OCI-LY7 (cell line): ENCODE results near the gene CHGA. TPM values are rescaled to one million over a fixed set of nuclear protein-coding genes. Genes with fewer than 3 reads are reported as not detected.

Experiments
- BruUV-seq: library from RNA; stranded (reverse); fragments of 400-500 nt; replicated peaks from 2 replicates; lab custom pipeline; 2021; lab: Mats Ljungman, UMichigan
- CTCF ChIA-PET: fragments of 300-600 bp; sonication (Branson Sonifier 250); formaldehyde crosslinking; loops from one replicate; lab custom pipeline; 2022; ENCODE audit warnings: antibody characterized with exemption; ENCODE audit not compliant: unreplicated experiment; lab: Charles Lee
- POLR2A ChIA-PET: fragments of 300-600 bp; sonication (Branson Sonifier 250); formaldehyde crosslinking; loops from one replicate; lab custom pipeline; 2022; ENCODE audit warnings: antibody characterized with exemption; lab: Charles Lee
- DNase-seq: peaks from one replicate; pipeline ENCODE4 v3.0.0-alpha.2; 2015; ENCODE audit warnings: low spot score
- H2AFZ ChIP-seq: fragments of 200-600 bp; sonication (generic), shearing (Covaris generic); 2 replicates; pipeline ENCODE4 v1.6.1; 2014; ENCODE audit warnings: mild to moderate bottlenecking, antibody characterized with exemption, low read length, moderate library complexity
- H3K27ac ChIP-seq: fragments of 200-600 bp; sonication (generic); 2 replicates; pipeline ENCODE4 v1.5.1; 2014; ENCODE audit warnings: mixed run types, low read depth, mild to moderate bottlenecking, moderate library complexity, low read length, inconsistent platforms; ENCODE audit not compliant: poor library complexity, severe bottlenecking
- H3K36me3 ChIP-seq: fragments of 200-600 bp; sonication (generic); 2 replicates; pipeline ENCODE4 v1.6.1; 2014; ENCODE audit warnings: mild to moderate bottlenecking, antibody characterized with exemption, low read length, moderate library complexity, mixed read lengths; ENCODE audit not compliant: insufficient read depth
- H3K4me1 ChIP-seq: fragments of 200-600 bp; sonication (generic); 2 replicates; pipeline ENCODE4 v1.5.1; 2014; ENCODE audit warnings: mild to moderate bottlenecking, low read length; ENCODE audit not compliant: insufficient read depth, poor library complexity, severe bottlenecking
- H3K4me2 ChIP-seq: fragments of 200-600 bp; sonication (generic); 2 replicates; pipeline ENCODE4 v1.6.1; 2014; ENCODE audit warnings: mild to moderate bottlenecking, low read length
- H3K4me3 ChIP-seq: fragments of 200-600 bp; sonication (generic); 2 replicates; pipeline ENCODE4 v1.5.1; 2014; ENCODE audit warnings: mild to moderate bottlenecking, low read depth, low read length; ENCODE audit not compliant: poor library complexity, severe bottlenecking
- H3K79me2 ChIP-seq: fragments of 200-600 bp; sonication (generic); 2 replicates; pipeline ENCODE4 v1.6.1; 2016; ENCODE audit warnings: low read depth, mild to moderate bottlenecking, low read length, moderate library complexity, mixed read lengths; ENCODE audit not compliant: insufficient read depth
- H3K9me2 ChIP-seq: fragments of 200-600 bp; sonication (generic); 2 replicates; pipeline ENCODE4 v1.6.1; 2016; ENCODE audit warnings: mild to moderate bottlenecking, low read length, mixed read lengths; ENCODE audit not compliant: insufficient read depth
- H3K9me3 ChIP-seq: fragments of 200-600 bp; sonication (generic); 2 replicates; pipeline ENCODE4 v1.6.1; 2014; ENCODE audit warnings: mild to moderate bottlenecking, mixed run types, low read length, mixed read lengths
- H4K20me1 ChIP-seq: fragments of 200-600 bp; sonication (generic); 2 replicates; pipeline ENCODE4 v1.6.1; 2014; ENCODE audit warnings: mild to moderate bottlenecking, antibody characterized with exemption, low read length, moderate library complexity, mixed read lengths; ENCODE audit not compliant: insufficient read depth
- EZH2phosphoT487 ChIP-seq: fragments of 200-600 bp; sonication (generic); IDR thresholded peaks from 2 replicates; pipeline ENCODE4 v1.6.1; 2018; ENCODE audit warnings: low read depth, borderline replicate concordance, mild to moderate bottlenecking, mixed run types, antibody characterized with exemption, low read length, moderate library complexity, mixed read lengths
- intact Hi-C: fragments of 100-400 bp; cut with micrococcal nuclease; formaldehyde crosslinking; loops from one replicate; pipeline ENCODE4 v1.10.0; 2022; ENCODE audit not compliant: unreplicated experiment
- total RNA-seq, 2 experiments: library from RNA; depleted of rRNA in 1 of 2; stranded (reverse); fragments of >200 nt in 1 of 2; shearing (Covaris generic) in 1 of 2; gene quantifications; 2 replicates each; pipeline ENCODE4 v1.2.3, GENCODE V29; 2014 to 2022
- TF ChIP-seq, protein P1 (sequence below): fragments of 200-600 bp; sonication (generic); conservative IDR thresholded peaks from 2 replicates; pipeline ENCODE4 v1.5.1; 2014; ENCODE audit warnings: mild to moderate bottlenecking, antibody characterized with exemption, low read length, moderate library complexity, mixed read lengths

The CHGA gene
- total RNA-seq, 2 experiments from 2014 or later = 0.57 TPM; not detected in 1

DNA sequence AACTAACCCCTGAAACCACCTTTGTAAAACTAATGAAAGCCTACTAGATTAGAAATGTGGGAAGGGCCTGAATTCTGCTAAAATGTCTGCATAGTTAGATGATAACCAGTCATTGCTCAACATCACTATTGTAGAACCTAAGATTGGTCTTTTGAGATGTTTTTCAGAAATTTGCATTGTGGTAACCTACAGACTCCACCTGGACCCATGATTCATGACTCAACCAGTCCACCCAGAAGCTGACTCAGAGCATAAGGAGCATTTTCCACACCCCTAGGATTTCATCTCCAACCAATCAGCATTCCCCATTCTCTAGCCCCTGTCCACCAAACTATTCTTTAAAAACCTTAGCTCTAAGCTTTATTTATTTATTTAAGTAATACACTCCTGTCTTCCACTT lies 30.4 kb upstream of the CHGA start:
- Histone ChIP-seq H3K9me2 (no peaks in the 10 kb centered on the region), H2AFZ (no peak overlapping the region), H3K4me2 (no peak overlapping the region), H4K20me1 (no peaks in the 10 kb centered on the region), H3K79me2 (no peaks in the 10 kb centered on the region), H3K36me3 (no peaks in the 10 kb centered on the region), H3K9me3 (no peaks in the 10 kb centered on the region), H3K4me3 (no peak overlapping the region), H3K4me1 (no peaks in the 10 kb centered on the region), H3K27ac (no peak overlapping the region)
- POLR2A ChIA-PET = interaction anchor here (0.7 to 0.9 kb wide), 2 partner anchors 23 to 574 kb away, joined by 3 read pairs; no protein-coding TSS in a partner anchor
- intact Hi-C loops = no loop called here
- no peak for TF ChIP-seq EZH2phosphoT487
- TF ChIP-seq, protein P1, sequence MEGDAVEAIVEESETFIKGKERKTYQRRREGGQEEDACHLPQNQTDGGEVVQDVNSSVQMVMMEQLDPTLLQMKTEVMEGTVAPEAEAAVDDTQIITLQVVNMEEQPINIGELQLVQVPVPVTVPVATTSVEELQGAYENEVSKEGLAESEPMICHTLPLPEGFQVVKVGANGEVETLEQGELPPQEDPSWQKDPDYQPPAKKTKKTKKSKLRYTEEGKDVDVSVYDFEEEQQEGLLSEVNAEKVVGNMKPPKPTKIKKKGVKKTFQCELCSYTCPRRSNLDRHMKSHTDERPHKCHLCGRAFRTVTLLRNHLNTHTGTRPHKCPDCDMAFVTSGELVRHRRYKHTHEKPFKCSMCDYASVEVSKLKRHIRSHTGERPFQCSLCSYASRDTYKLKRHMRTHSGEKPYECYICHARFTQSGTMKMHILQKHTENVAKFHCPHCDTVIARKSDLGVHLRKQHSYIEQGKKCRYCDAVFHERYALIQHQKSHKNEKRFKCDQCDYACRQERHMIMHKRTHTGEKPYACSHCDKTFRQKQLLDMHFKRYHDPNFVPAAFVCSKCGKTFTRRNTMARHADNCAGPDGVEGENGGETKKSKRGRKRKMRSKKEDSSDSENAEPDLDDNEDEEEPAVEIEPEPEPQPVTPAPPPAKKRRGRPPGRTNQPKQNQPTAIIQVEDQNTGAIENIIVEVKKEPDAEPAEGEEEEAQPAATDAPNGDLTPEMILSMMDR = no peak
- CTCF ChIA-PET = no interaction called here
- DNase-seq = no peak
- no TSS peak for BruUV-seq

DNA sequence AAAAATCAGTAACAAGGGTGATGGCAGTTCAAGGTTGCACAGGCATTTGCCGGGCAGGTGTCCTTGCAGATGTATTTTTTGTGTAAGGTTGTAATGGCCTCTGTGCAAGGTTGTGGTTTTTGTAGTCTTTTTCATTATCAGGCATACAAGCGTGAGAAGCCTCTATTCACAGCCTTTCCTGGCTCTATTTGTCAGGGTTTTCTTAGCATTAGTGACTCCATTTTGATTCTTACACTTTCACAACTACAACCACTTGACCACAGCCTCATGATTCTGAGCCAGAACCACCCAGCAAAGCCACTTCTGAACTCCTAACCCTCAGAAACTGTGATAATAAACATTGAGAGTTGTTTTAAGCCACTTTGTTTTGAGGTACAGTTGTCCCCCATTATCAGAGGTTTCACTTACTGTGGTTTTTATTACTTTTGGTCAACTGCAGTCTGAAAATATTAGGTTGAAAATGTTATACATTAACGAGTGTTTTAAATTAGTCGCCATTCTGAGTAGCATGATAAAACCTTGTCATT lies 27.5 kb upstream of the CHGA start:
- POLR2A ChIA-PET = no interaction called here
- CTCF ChIA-PET = no interaction called here
- Histone ChIP-seq H4K20me1 (no peaks in the 10 kb centered on the region), H3K4me1 (no peaks in the 10 kb centered on the region), H2AFZ (no peak overlapping the region), H3K36me3 (no peaks in the 10 kb centered on the region), H3K4me3 (no peak overlapping the region), H3K9me3 (no peaks in the 10 kb centered on the region), H3K9me2 (no peaks in the 10 kb centered on the region), H3K4me2 (no peak overlapping the region), H3K79me2 (no peaks in the 10 kb centered on the region), H3K27ac (no peak overlapping the region)
- no peak for DNase-seq
- intact Hi-C loops = no loop called here
- TF ChIP-seq, protein P1 = no peak
- no peak for TF ChIP-seq EZH2phosphoT487
- no TSS peak for BruUV-seq

DNA sequence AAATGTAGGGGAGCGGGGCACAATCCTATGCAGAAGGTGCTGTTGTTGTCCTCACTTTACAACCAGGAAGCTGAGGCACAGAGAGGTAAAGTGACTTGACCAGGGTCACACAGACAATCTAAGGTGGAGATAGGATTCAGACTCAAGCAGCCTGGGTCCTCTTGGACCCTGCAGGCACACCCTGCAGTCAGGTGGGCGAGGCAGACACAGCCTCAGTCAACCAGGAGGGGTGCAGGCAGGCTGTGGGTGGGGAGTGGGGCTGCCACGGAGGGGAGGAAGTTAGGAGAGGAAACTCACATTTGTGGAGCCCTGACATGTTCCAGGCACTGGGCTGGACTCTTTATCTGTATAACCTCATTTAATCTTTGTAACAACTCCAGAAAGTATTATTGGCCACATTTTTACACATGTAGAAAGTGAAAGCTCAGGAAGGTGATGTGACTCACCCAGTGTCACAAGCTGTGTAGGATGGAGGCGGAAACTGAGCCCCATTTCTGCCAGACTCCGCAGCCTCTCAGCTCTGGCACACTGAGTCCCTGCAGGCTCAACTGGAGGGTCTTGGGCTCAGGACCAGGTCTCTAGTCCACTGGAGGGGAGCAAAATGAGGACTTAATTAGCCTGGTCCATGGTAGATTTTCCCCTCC lies 24.9 kb upstream of the CHGA start:
- Histone ChIP-seq H2AFZ (no peak overlapping the region), H3K79me2 (no peaks in the 10 kb centered on the region), H3K27ac (no peak overlapping the region), H3K4me1 (no peaks in the 10 kb centered on the region), H3K9me3 (no peaks in the 10 kb centered on the region), H3K9me2 (no peaks in the 10 kb centered on the region), H3K36me3 (no peaks in the 10 kb centered on the region), H4K20me1 (no peaks in the 10 kb centered on the region), H3K4me3 (no peak overlapping the region), H3K4me2 (no peak overlapping the region)
- DNase-seq = no peak
- TF ChIP-seq EZH2phosphoT487 = no peak
- TF ChIP-seq, protein P1 = no peak
- POLR2A ChIA-PET = no interaction called here
- CTCF ChIA-PET = no interaction called here
- intact Hi-C loops = no loop called here
- no TSS peak for BruUV-seq
